ENCODE results near the gene DDRGK1. TPM values are rescaled to one million over a fixed set of nuclear protein-coding genes. Genes with fewer than 3 reads are reported as not detected.

DDRGK1 gene
- total RNA-seq, 1 experiment from 2014 or later, result 72.0 TPM

GRCh38 chr20:3162080-3162611, 42.3 kb downstream of the DDRGK1 start:
- DNase-seq (ENCODE audit: low spot score), result no peak
- Histone ChIP-seq H3K4me1 (ENCODE audit: insufficient read depth, low read length, poor library complexity, severe bottlenecking) (peaks cover 10% of the 10 kb centered on the region), H3K27ac (ENCODE audit: low read depth, low read length, poor library complexity, severe bottlenecking) (no peak overlapping the region), H3K4me3 (ENCODE audit: low read depth, low read length, poor library complexity, severe bottlenecking) (no peak overlapping the region), H3K9me3 (ENCODE audit: low read depth, low read length, poor library complexity, severe bottlenecking) (no peaks in the 10 kb centered on the region), H3K36me3 (ENCODE audit: insufficient read depth, low read length, poor library complexity, severe bottlenecking) (no peaks in the 10 kb centered on the region), H3K27me3 (replicated peaks; ENCODE audit: insufficient read depth, low read depth, low read length, poor library complexity) (no peaks in the 10 kb centered on the region)
- ChIA-PET CTCF (no interaction called here), POLR2A (ENCODE audit: low non-redundant PET) (no interaction called here)
- no TSS peak for BruUV-seq (replicated peaks)
- no peak for TF ChIP-seq EZH2 (IDR thresholded peaks at IDR 0.05; ENCODE audit: borderline replicate concordance, low read depth, low read length, poor library complexity, severe bottlenecking)
- no peak for TF ChIP-seq CTCF (conservative IDR thresholded peaks at IDR 0.05; ENCODE audit: low read depth, low read length)
- intact Hi-C loops (cut with micrococcal nuclease; ENCODE audit: unreplicated experiment), result no loop called here

- Histone ChIP-seq H3K4me1 (ENCODE audit: insufficient read depth, low read length, poor library complexity, severe bottlenecking) (peaks cover 10% of the 10 kb centered on the region), H3K36me3 (ENCODE audit: insufficient read depth, low read length, poor library complexity, severe bottlenecking) (no peaks in the 10 kb centered on the region), H3K27me3 (replicated peaks; ENCODE audit: insufficient read depth, low read depth, low read length, poor library complexity) (no peaks in the 10 kb centered on the region), H3K4me3 (ENCODE audit: low read depth, low read length, poor library complexity, severe bottlenecking) (no peak overlapping the region), H3K27ac (ENCODE audit: low read depth, low read length, poor library complexity, severe bottlenecking) (no peak overlapping the region), H3K9me3 (ENCODE audit: low read depth, low read length, poor library complexity, severe bottlenecking) (no peaks in the 10 kb centered on the region)
- intact Hi-C loops (cut with micrococcal nuclease; ENCODE audit: unreplicated experiment), result no loop called here
- no TSS peak for BruUV-seq (replicated peaks)
- POLR2A ChIA-PET (ENCODE audit: low non-redundant PET), result interaction anchor here (0.6 to 0.7 kb wide), 2 partner anchors 32 to 510 kb away, joined by 3 read pairs; no protein-coding TSS in a partner anchor
- CTCF ChIA-PET, result no interaction called here
- no peak for DNase-seq (ENCODE audit: low spot score)
- TF ChIP-seq EZH2 (IDR thresholded peaks at IDR 0.05; ENCODE audit: borderline replicate concordance, low read depth, low read length, poor library complexity, severe bottlenecking) (no peak), CTCF (conservative IDR thresholded peaks at IDR 0.05; ENCODE audit: low read depth, low read length) (no peak)
These were observed 43.0 kb downstream of the DDRGK1 start for GRCh38 chr20:3161316-3162079.

GRCh38 chr20:3160418-3160817, 44.1 kb downstream of the DDRGK1 start:
- ChIA-PET POLR2A (ENCODE audit: low non-redundant PET) (interaction anchor here (0.8 kb wide), 1 partner anchor 397 kb away, joined by 3 read pairs; no protein-coding TSS in a partner anchor), CTCF (no interaction called here)
- Histone ChIP-seq H3K36me3 (ENCODE audit: insufficient read depth, low read length, poor library complexity, severe bottlenecking) (peaks cover 4% of the 10 kb centered on the region), H3K9me3 (ENCODE audit: low read depth, low read length, poor library complexity, severe bottlenecking) (no peaks in the 10 kb centered on the region), H3K27ac (ENCODE audit: low read depth, low read length, poor library complexity, severe bottlenecking) (no peak overlapping the region), H3K4me1 (ENCODE audit: insufficient read depth, low read length, poor library complexity, severe bottlenecking) (peaks cover 7% of the 10 kb centered on the region), H3K27me3 (replicated peaks; ENCODE audit: insufficient read depth, low read depth, low read length, poor library complexity) (no peaks in the 10 kb centered on the region), H3K4me3 (ENCODE audit: low read depth, low read length, poor library complexity, severe bottlenecking) (peak overlapping the region; percentile 84)
- intact Hi-C loops (cut with micrococcal nuclease; ENCODE audit: unreplicated experiment), result no loop called here
- no peak for TF ChIP-seq CTCF (conservative IDR thresholded peaks at IDR 0.05; ENCODE audit: low read depth, low read length)
- no peak for TF ChIP-seq EZH2 (IDR thresholded peaks at IDR 0.05; ENCODE audit: borderline replicate concordance, low read depth, low read length, poor library complexity, severe bottlenecking)
- no TSS peak for BruUV-seq (replicated peaks)
- no peak for DNase-seq (ENCODE audit: low spot score)
